Hepatocyte (in vitro differentiated cells): Measurements from ENCODE around the gene DGCR8. TPM values are rescaled to one million over a fixed set of nuclear protein-coding genes. Genes with fewer than 3 reads are reported as not detected.

Experiments used
- DNase-seq: peaks from one replicate; pipeline ENCODE4 v3.0.0-alpha.2; 2016; ENCODE audit warnings: low spot score
- H2AFZ ChIP-seq: fragments of 200-600 bp; sonication (generic); 2 replicates; pipeline ENCODE4 v1.6.0; 2016; ENCODE audit warnings: antibody characterized with exemption, mild to moderate bottlenecking
- H3K27ac ChIP-seq: fragments of 200-600 bp; sonication (generic); 2 replicates; pipeline ENCODE4 v1.5.1; 2016; ENCODE audit warnings: mild to moderate bottlenecking
- H3K27me3 ChIP-seq: fragments of 200-600 bp; sonication (generic); 2 replicates; pipeline ENCODE4 v1.6.1; 2016
- H3K36me3 ChIP-seq: fragments of 200-600 bp; sonication (generic); replicated peaks from 2 replicates; pipeline ENCODE4 v1.5.1; 2016; ENCODE audit warnings: low read depth; ENCODE audit not compliant: insufficient read depth
- H3K4me1 ChIP-seq: fragments of 200-600 bp; sonication (generic); 2 replicates; pipeline ENCODE4 v1.5.1; 2016; ENCODE audit warnings: mild to moderate bottlenecking, moderate library complexity; ENCODE audit not compliant: insufficient read depth
- H3K4me2 ChIP-seq: fragments of 200-600 bp; sonication (generic); 2 replicates; pipeline ENCODE4 v1.6.0; 2016
- H3K4me3 ChIP-seq: fragments of 200-600 bp; sonication (generic); 2 replicates; pipeline ENCODE4 v1.5.1; 2016; ENCODE audit warnings: mild to moderate bottlenecking
- H3K79me2 ChIP-seq: fragments of 200-600 bp; sonication (generic); 2 replicates; pipeline ENCODE4 v1.6.0; 2017; ENCODE audit warnings: mild to moderate bottlenecking
- H3K9me2 ChIP-seq: fragments of 200-600 bp; sonication (generic); replicated peaks from 2 replicates; pipeline ENCODE4 v1.6.0; 2017; ENCODE audit warnings: mild to moderate bottlenecking; ENCODE audit not compliant: insufficient read depth
- H3K9me3 ChIP-seq: fragments of 200-600 bp; sonication (generic); 2 replicates; pipeline ENCODE4 v1.5.1; 2016; ENCODE audit warnings: low read depth, mild to moderate bottlenecking
- H4K20me1 ChIP-seq: fragments of 200-600 bp; sonication (generic); 2 replicates; pipeline ENCODE4 v1.6.0; 2016; ENCODE audit warnings: mild to moderate bottlenecking; ENCODE audit not compliant: insufficient read depth, poor library complexity, severe bottlenecking
- CTCF ChIP-seq: fragments of 200-600 bp; sonication (generic); IDR thresholded peaks from 2 replicates; pipeline ENCODE4 v1.5.1; 2016; ENCODE audit warnings: antibody characterized with exemption, mild to moderate bottlenecking; ENCODE audit not compliant: poor library complexity
- EZH2 ChIP-seq: fragments of 200-600 bp; sonication (generic); IDR thresholded peaks from 2 replicates; pipeline ENCODE4 v1.6.1; 2016; ENCODE audit warnings: antibody characterized with exemption, mild to moderate bottlenecking, borderline replicate concordance
- EZH2phosphoT487 ChIP-seq: fragments of 200-600 bp; sonication (generic); IDR thresholded peaks from one replicate; pipeline ENCODE4 v1.6.1; 2018; ENCODE audit warnings: antibody characterized with exemption, mild to moderate bottlenecking, low read depth, moderate library complexity; ENCODE audit not compliant: unreplicated experiment, severe bottlenecking
- WGBS: methylation state at CpG from one replicate; pipeline ENCODE4 v1.1.6; 2016; ENCODE audit warnings: low lambda C conversion rate; ENCODE audit errors: missing lambda C conversion rate; 5-methylcytosine and 5-hydroxymethylcytosine counted together
- polyA plus RNA-seq: library from polyadenylated mRNA; unstranded; fragments of >200 nt; fragmentation: Nextera tagmentation; extraction: Ambion mirVana; gene quantifications from 2 replicates; pipeline ENCODE4 v1.2.1, GENCODE V29; 2016
- total RNA-seq: library from RNA; depleted of rRNA; stranded (reverse); fragments of >200 nt; gene quantifications from 2 replicates; pipeline ENCODE4 v1.2.3, GENCODE V29; 2014

DGCR8 gene
- total and polyA plus RNA-seq, 2 experiments from 2014 or later, result 10.8 to 18.3 TPM

- Histone ChIP-seq H3K4me3 (no peak overlapping the region), H3K79me2 (no peaks in the 10 kb centered on the region), H2AFZ (no peak overlapping the region), H4K20me1 (no peaks in the 10 kb centered on the region), H3K27ac (no peak overlapping the region), H3K9me2 (no peaks in the 10 kb centered on the region), H3K27me3 (no peaks in the 10 kb centered on the region), H3K9me3 (no peaks in the 10 kb centered on the region), H3K4me1 (no peaks in the 10 kb centered on the region), H3K36me3 (no peaks in the 10 kb centered on the region), H3K4me2 (no peak overlapping the region)
- DNase-seq, result no peak
- 91% methylated on average over 12 of the region's 12 CpGs for WGBS
- no peak for TF ChIP-seq CTCF
- TF ChIP-seq EZH2, result no peak
- no peak for TF ChIP-seq EZH2phosphoT487
Measured at GRCh38 chr22:20054034-20054427, 26.0 kb upstream of the DGCR8 start.

GRCh38 chr22:20054485-20054884 is 25.6 kb upstream of the DGCR8 start:
- no peak overlapping the region for H2AFZ ChIP-seq
- H3K4me1 ChIP-seq, result no peaks in the 10 kb centered on the region
- H3K27me3 ChIP-seq, result no peaks in the 10 kb centered on the region
- no peaks in the 10 kb centered on the region for H3K9me3 ChIP-seq
- WGBS, result 92% methylated on average over 6 of the region's 6 CpGs
- H3K36me3 ChIP-seq, result no peaks in the 10 kb centered on the region
- no peak overlapping the region for H3K4me3 ChIP-seq
- H3K79me2 ChIP-seq, result no peaks in the 10 kb centered on the region
- TF ChIP-seq CTCF (no peak), EZH2phosphoT487 (no peak), EZH2 (no peak)
- no peak for DNase-seq
- no peak overlapping the region for H3K27ac ChIP-seq
- H4K20me1 ChIP-seq, result no peaks in the 10 kb centered on the region
- no peaks in the 10 kb centered on the region for H3K9me2 ChIP-seq
- no peak overlapping the region for H3K4me2 ChIP-seq

- Histone ChIP-seq H3K36me3 (no peaks in the 10 kb centered on the region), H3K9me2 (no peaks in the 10 kb centered on the region), H3K27me3 (no peaks in the 10 kb centered on the region), H3K79me2 (no peaks in the 10 kb centered on the region), H3K4me2 (no peak overlapping the region), H4K20me1 (no peaks in the 10 kb centered on the region), H3K27ac (no peak overlapping the region), H3K4me3 (no peak overlapping the region), H2AFZ (no peak overlapping the region), H3K4me1 (no peaks in the 10 kb centered on the region), H3K9me3 (no peaks in the 10 kb centered on the region)
- TF ChIP-seq EZH2phosphoT487 (no peak), CTCF (no peak), EZH2 (no peak)
- DNase-seq, result no peak
- WGBS, result 100% methylated on average over 2 of the region's 2 CpGs
Measured at GRCh38 chr22:20055144-20055543, 24.9 kb upstream of the DGCR8 start.

- Histone ChIP-seq H3K4me3 (no peak overlapping the region), H4K20me1 (no peaks in the 10 kb centered on the region), H3K27ac (no peak overlapping the region), H3K9me3 (no peaks in the 10 kb centered on the region), H3K27me3 (no peaks in the 10 kb centered on the region), H3K4me2 (no peak overlapping the region), H3K4me1 (no peaks in the 10 kb centered on the region), H3K9me2 (no peaks in the 10 kb centered on the region), H2AFZ (no peak overlapping the region), H3K36me3 (no peaks in the 10 kb centered on the region), H3K79me2 (no peaks in the 10 kb centered on the region)
- 93% methylated on average over 15 of the region's 15 CpGs for WGBS
- DNase-seq, result no peak
- TF ChIP-seq EZH2 (no peak), EZH2phosphoT487 (no peak), CTCF (no peak)
Measured at GRCh38 chr22:20055654-20056053, 24.4 kb upstream of the DGCR8 start.
